GM19035 (cell line): ENCODE results near the gene PLPP3.

Experiments used
- ATAC-seq: cut with Tn5 transposase; IDR thresholded peaks from one replicate; pipeline ENCODE4 v1.9.1; 2021; ENCODE audit not compliant: unreplicated experiment

PLPP3 gene

GRCh38 chr1:56525489-56526041, 53.8 kb downstream of the PLPP3 start:
- peak; percentile 85 for ATAC-seq

DNA sequence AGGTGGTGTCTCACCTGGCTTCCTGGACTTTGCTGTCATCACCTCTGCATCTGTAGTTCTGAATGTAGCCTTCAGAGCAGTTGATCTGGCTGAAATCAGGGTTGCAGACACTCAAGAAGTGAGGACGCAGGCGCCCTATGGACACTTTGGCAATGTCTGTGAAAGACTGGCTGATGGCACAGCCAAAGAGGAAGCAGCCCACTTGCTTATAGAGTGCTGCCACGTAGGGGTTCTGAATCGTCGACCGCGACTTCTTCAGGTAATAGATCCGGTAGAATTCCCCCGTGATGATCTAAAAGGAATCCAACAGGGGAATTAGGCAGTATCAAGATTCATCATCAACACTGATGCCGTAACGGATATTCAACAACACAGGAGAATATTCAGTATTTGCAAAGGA, 55.1 kb downstream of the PLPP3 start:
- ATAC-seq = no peak

DNA sequence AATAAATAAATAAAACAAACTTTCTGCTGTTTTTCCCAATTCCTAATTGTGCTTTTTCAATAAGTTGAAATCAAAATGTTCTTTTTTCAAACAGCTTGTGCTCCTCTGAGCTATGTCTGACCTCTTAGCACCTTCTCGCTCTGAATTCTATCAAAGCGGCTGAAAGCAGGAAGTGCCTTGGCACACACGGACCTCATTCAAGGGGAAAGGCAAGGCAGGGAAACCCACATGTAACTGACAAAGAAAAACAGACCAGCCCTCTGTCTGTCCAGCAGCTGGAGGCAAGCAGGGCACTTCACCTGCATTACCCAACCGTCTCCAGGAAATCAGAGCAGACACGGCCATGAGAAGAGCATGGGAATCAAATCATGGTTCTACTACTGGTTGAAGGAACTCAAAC, 56.7 kb downstream of the PLPP3 start:
- ATAC-seq = no peak

DNA sequence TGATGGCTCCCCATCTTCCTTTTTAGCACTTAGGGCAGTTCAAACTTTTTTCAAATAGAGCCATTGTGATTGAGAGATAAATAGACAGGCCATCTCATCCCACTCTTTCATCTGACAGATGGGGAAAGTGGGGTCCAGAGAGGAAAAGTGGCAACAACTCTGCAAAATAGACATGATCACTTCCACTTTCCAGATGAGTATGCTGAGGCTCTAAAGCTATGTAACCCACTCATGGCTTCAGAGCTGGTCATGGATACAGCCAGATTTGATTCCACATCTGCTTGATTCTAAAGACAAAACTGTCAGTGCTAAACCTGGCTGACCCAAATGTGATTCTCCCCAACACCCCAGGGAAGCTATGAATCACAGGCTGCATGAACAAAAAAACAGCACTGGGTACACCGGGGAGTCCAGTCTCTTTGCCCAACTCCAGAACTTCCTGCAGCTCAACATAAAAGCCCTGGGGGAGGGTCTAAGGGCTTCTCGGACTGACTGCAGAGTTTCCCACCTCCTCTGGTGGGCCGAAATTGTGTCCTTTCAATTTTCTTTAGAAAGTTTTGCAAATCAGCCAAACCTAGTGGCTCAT, 59.3 kb downstream of the PLPP3 start:
- ATAC-seq = no peak

DNA sequence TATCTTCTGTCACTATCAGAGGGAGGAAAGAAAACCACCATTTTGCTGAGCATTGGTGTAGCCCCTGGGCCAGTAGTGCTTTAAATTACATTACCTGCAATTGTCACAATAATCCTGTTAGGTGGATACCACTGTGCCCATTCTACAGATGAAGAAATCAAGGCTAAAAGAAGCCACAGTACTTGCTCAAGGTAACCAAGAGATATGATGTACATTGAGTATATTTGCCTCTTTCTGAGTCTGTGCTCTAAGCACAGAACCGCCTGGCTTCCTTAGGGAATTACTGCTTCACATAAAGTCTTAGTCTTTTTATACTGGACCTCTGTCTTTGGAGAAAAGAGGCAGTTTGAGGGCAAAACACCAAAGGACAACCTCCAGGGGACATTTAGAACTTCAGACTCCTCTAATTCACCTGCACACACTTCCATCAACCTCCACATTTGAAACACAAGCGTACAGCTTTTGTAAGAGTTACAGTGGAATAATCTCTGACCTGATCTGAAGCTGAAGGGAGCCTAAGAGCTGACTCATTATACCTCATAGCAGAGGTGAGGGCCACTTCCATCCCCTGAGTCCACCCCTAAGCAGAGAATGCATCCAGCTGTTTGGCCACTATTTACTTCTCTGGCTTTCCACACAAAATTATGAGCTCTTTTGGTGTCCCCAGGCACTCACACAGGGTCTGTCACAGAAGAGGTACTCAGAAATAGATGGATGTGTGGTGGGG, 61.8 kb downstream of the PLPP3 start:
- ATAC-seq = no peak

DNA sequence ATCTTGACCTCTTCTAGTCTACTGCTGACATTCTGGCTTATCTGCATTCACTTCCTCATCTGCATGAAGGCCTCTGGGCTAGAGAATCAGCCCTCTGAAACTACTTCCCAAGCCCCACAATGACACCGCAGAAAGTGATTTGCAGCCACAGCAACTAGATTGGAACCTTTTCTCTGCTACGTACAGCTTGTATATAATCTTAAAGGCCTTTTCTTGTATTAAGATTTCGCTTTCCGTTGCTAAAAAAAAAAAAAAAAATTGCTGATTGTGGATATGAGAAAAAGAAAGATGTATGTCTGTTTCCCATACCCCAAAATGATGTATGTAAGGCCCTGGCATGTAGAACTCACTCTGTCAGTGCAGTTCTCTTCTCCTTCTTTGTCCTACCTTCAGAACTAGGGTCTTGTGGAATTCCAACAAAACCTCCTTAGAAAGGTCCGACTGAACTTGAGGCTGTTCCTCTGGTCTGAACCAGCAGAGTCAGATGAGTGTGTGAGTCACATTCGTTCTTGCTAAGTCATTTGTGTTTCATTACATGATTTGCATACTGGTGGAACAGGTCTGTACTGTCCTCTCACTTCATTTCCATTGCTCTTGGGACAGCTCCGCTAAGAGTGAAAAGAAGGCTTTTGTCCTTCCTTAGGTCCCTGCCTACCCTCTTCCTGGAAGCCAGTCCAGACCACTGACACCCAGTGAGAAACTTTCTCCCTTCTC, 62.7 kb downstream of the PLPP3 start:
- peak; percentile 87 for ATAC-seq

GRCh38 chr1:56515898-56516538, 63.3 kb downstream of the PLPP3 start:
- no peak for ATAC-seq

DNA sequence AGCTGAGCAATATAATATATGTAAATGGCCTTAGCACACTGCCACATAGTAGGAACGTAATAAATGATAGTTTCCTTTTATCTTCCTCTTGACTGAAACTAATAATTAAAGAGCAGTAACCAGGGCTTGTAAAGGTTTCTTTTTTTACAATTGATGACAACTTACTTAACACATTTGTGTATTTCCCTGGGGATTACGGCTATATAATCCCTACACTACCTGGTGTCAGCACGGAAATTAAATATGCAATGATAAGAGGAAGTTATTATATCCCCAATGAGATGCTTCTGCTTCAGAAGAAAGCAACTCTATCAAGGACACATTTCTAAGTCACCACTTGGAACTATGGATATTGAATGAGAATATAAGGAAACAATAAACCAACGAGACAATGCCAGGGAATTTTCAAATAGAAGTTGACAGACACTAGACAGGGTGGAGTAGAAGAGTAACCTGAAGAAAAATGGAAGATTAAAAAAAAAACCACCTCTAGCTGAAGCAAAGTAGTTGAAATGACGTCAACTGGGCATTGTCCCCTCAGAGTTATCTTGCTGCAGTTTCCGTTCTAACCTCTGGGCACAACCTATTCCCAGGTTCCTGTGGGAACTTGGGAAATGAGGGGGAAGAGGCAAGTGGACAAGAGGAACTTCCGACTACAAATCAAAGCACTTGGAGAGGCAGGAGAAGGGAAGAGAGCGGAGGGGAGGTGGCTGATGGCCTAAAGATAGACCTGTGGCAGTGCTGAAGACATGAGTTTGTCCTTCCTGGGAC, 66.5 kb downstream of the PLPP3 start:
- ATAC-seq = no peak

DNA sequence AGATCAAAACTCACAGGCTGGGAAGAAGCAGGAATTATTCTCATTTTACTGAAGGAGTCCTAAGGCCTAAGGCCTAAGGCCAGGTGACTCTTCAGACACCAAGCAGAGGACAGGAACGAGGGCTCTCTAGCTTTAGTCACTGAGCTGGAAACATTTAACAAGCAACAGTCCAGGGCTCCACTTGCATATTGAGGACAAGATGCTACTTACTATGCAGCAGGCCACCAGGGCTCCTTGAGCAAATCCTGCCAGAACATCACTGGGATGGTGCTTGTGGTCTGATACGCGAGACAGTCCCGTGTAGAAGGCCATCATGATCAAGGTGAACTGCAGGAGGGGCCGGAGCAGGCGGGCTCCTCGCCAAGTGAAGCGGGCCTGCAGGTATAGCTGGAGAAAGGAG, 67.6 kb downstream of the PLPP3 start:
- ATAC-seq = no peak

GRCh38 chr1:56511364-56511763, 68.0 kb downstream of the PLPP3 start:
- no peak for ATAC-seq

DNA sequence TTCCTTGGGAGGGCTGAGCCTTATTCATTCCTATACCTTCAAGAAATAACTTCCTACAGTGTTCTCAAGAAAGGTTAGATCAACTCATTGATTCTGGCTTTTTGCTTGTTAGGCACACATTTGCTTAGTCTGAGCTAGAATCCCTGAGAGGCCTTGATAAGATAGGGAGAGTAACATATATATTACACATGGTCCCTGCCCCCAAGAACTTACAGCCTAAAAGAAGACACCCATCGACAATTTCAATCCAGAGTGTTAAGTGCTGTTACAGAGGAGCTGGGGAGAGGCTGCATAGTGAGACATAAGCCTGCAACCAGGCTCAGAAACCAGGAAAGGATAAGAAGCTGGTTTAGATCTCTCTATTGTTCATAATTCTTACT, 68.7 kb downstream of the PLPP3 start:
- no peak for ATAC-seq

- no peak for ATAC-seq
These were observed 69.4 kb downstream of the PLPP3 start for GRCh38 chr1:56509713-56510641.

DNA sequence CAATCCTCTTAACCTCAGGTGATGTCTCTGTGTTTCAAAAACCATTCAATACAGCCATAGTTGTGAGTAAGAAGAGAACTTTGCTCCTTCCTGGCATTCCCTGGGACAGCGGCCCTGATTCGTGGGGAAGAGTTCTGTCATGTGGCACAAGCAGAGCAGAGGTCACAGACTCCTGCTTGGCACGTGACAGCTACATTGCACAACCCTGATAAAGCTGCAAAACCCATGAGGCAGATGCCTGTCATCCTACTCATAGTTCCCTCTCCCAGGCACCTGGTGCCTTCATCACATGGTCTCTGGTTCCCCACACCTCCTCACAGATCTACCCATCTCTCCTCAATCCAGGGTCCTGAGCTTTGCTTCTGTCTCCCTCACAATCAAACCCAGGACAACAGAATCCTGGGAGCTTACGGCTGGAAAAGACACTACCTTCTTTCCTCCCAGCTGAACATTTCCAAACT, 70.8 kb downstream of the PLPP3 start:
- ATAC-seq = no peak

- no peak for ATAC-seq
These were observed 71.3 kb downstream of the PLPP3 start for GRCh38 chr1:56507925-56508522.

DNA sequence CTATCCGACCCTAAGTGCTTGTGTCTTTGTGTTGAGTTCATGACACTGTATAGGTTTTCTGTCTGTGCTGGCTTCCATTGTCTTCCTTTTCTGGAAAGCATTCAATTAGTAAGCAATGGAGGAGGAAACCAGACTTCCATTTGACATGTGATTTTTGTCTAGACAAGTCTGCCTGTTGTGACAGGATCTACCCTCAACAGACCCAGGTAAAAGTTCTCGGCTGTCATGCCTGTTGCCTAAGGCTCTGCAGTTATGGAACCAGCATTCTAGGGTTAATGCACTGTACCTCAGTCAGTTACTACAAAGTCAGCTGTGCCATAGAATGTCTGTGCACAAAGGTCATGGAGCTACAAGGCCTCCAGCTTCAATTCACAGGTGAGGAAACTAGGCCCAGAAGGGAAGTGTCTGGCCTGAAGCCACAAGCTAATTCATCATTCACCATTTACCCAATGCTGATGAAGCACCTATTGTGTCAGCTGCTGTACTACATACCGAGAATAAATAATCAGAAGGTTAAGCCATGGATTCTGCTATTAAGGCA, 72.3 kb downstream of the PLPP3 start:
- no peak for ATAC-seq

DNA sequence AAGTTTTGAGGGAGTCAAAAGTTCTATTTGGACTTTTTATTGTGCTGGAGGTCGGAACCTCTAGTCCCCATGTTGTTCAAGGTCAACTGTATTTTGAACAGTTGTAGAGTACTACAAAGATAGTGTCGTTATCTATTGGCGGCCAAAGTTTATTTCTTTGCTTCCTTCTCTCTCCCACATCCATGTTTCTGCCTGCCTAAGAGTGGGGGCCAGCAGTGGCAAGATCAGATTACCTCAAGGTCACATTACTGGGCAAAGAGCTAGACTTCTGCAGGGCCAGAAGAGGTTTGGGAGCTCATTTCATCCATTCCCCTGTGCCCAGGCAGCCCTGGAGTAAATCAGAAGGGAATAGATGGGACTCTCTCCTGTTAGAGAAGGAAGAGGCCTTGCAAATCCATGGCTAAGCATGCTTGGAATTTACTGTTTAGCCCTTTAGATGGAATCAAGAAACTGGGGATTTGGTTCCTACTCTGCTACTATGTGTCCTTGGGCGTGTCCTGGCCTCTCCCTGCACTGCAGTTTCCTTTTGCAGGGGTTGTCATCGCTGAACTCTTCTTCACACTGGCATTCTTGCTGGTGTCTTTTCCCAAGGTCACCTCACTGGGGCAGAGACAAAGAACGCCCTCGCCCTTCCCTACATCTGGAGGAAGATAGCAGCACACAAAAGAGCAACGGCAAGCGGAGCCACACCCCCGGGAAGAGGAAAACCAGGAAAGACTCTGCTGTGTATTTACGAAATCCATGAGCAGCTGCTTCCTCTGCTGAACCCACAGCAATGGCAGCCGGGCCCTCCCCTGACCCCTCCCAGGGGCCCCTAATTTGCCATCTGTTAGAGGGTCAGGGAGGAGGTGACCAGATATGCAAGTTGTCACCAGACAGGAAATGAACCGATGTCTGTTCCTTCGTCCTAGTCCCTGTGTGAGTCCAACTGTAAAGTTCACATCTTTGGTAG, 73.3 kb downstream of the PLPP3 start:
- ATAC-seq = no peak

GRCh38 chr1:56502700-56503245, 76.6 kb downstream of the PLPP3 start:
- no peak for ATAC-seq

- ATAC-seq = no peak
These were observed 77.5 kb downstream of the PLPP3 start for GRCh38 chr1:56501888-56502287.
